Caco-2 (cell line): ENCODE measurements around the gene SELENOO. TPM values are rescaled to one million over a fixed set of nuclear protein-coding genes. Genes with fewer than 3 reads are reported as not detected.

Experiments used
- BruUV-seq: library from RNA; stranded (reverse); fragments of 400-500 nt; replicated peaks from 2 replicates; lab custom pipeline; 2021; lab: Mats Ljungman, UMichigan
- CTCF ChIA-PET: fragments of 300-600 bp; sonication (Branson Sonifier 250); formaldehyde crosslinking; loops from one replicate; lab custom pipeline; 2022; ENCODE audit warnings: antibody characterized with exemption; lab: Charles Lee
- POLR2A ChIA-PET: fragments of 300-600 bp; sonication (Branson Sonifier 250); formaldehyde crosslinking; loops from one replicate; lab custom pipeline; 2022; ENCODE audit warnings: antibody characterized with exemption; lab: Charles Lee
- DNase-seq, 2 experiments: peaks; one replicate each; pipeline versions ENCODE4 v3.0.0 to v3.0.0-alpha.2; 2020 to 2022
- H3K27me3 ChIP-seq: replicated peaks from 2 replicates; pipeline ENCODE4 v1.6.0; 2011; ENCODE audit warnings: low read length; ENCODE audit not compliant: control insufficient read depth, insufficient read depth
- H3K36me3 ChIP-seq: 2 replicates; pipeline ENCODE4 v1.5.1; 2011; ENCODE audit warnings: low read length; ENCODE audit not compliant: control insufficient read depth, insufficient read depth
- H3K4me1 ChIP-seq: fragments of 250-450 bp; sonication (Bioruptor Pico); 2 replicates; pipeline ENCODE4 v1.5.1; 2020; ENCODE audit warnings: mild to moderate bottlenecking
- H3K4me3 ChIP-seq: 2 replicates; pipeline ENCODE4 v1.5.1; 2011; ENCODE audit warnings: low read depth, mild to moderate bottlenecking, control low read depth, low read length
- H3K9me3 ChIP-seq: fragments of 250-450 bp; sonication (Bioruptor Pico); 2 replicates; pipeline ENCODE4 v1.5.1; 2020; ENCODE audit warnings: mild to moderate bottlenecking, moderate library complexity
- H3K27ac Mint-ChIP-seq: one replicate; pipeline ENCODE4 v1.8.0; 2022; ENCODE audit warnings: mixed read lengths; ENCODE audit not compliant: unreplicated experiment
- H3K27me3 Mint-ChIP-seq: one replicate; pipeline ENCODE4 v1.8.0; 2022; ENCODE audit warnings: mixed read lengths; ENCODE audit not compliant: insufficient read depth, unreplicated experiment
- H3K36me3 Mint-ChIP-seq: one replicate; pipeline ENCODE4 v1.8.0; 2022; ENCODE audit warnings: mild to moderate bottlenecking, mixed read lengths; ENCODE audit not compliant: insufficient read depth, unreplicated experiment
- H3K4me1 Mint-ChIP-seq: one replicate; pipeline ENCODE4 v1.8.0; 2022; ENCODE audit warnings: low read depth, mixed read lengths; ENCODE audit not compliant: unreplicated experiment
- H3K4me3 Mint-ChIP-seq: one replicate; pipeline ENCODE4 v1.8.0; 2022; ENCODE audit warnings: mild to moderate bottlenecking, moderate library complexity, mixed read lengths; ENCODE audit not compliant: unreplicated experiment
- H3K9me3 Mint-ChIP-seq: one replicate; pipeline ENCODE4 v1.8.0; 2022; ENCODE audit warnings: mixed read lengths; ENCODE audit not compliant: unreplicated experiment
- intact Hi-C: fragments of 100-400 bp; cut with micrococcal nuclease; formaldehyde crosslinking; loops from one replicate; pipeline ENCODE4 v1.10.0; 2022; ENCODE audit not compliant: unreplicated experiment
- total RNA-seq: library from RNA; stranded (reverse); gene quantifications from 2 replicates; pipeline ENCODE4 v1.2.3, GENCODE V29; 2022
- TF ChIP-seq, protein P1 (sequence below), 2 experiments: fragments of 200-600 bp in 1 of 2; IDR thresholded peaks; 1 replicate in 1 of 2; 2 replicates in 1 of 2; pipeline versions ENCODE4 v1.5.1 to v1.8.0; 2011 to 2022; ENCODE audit warnings: antibody characterized with exemption in 1 of 2, control low read depth in 1 of 2, inconsistent platforms in 1 of 2, low read depth in 1 of 2, low read length in 1 of 2, mild to moderate bottlenecking in 1 of 2, moderate library complexity in 1 of 2; ENCODE audit not compliant: insufficient read depth in 1 of 2, severe bottlenecking in 1 of 2, unreplicated experiment in 1 of 2

Gene SELENOO
- total RNA-seq, 1 experiment from 2014 or later, result 29.3 TPM

DNA sequence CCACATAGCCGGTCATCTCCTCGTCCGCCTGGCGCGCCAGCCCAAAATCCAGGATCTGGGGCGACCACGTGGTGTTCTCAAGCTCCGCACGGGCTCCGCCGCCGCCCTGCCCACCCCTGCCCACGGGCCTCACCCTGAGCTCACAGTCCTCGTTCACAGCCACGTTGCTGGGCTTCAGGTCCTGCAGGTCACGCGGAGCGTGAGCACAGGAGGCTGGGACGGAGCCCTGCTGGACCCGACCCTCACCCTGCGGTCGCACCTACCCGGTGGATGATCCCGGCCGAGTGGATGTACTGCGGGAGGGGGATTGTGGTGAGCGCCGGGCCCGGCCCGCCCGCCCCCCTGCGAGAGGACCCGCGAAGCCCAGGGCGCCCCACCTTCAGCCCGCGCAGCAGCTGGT lies 66.2 kb downstream of the SELENOO start:
- Histone ChIP-seq H3K9me3 (no peaks in the 10 kb centered on the region), H3K4me1 (peaks cover 24% of the 10 kb centered on the region), H3K4me3 (no peak overlapping the region), H3K27me3 (no peaks in the 10 kb centered on the region), H3K36me3 (no peaks in the 10 kb centered on the region)
- ChIA-PET CTCF (interaction anchor here (1.5 kb wide), 1 partner anchor 15 kb away, joined by 10 read pairs; the partner anchor contains the start of gene HDAC10), POLR2A (no interaction called here)
- Mint-ChIP-seq H3K27me3 (no peaks in the 10 kb centered on the region), H3K4me3 (no peak overlapping the region), H3K27ac (no peak overlapping the region), H3K9me3 (no peaks in the 10 kb centered on the region), H3K36me3 (peaks cover 7% of the 10 kb centered on the region), H3K4me1 (no peaks in the 10 kb centered on the region)
- TF ChIP-seq, protein P1, sequence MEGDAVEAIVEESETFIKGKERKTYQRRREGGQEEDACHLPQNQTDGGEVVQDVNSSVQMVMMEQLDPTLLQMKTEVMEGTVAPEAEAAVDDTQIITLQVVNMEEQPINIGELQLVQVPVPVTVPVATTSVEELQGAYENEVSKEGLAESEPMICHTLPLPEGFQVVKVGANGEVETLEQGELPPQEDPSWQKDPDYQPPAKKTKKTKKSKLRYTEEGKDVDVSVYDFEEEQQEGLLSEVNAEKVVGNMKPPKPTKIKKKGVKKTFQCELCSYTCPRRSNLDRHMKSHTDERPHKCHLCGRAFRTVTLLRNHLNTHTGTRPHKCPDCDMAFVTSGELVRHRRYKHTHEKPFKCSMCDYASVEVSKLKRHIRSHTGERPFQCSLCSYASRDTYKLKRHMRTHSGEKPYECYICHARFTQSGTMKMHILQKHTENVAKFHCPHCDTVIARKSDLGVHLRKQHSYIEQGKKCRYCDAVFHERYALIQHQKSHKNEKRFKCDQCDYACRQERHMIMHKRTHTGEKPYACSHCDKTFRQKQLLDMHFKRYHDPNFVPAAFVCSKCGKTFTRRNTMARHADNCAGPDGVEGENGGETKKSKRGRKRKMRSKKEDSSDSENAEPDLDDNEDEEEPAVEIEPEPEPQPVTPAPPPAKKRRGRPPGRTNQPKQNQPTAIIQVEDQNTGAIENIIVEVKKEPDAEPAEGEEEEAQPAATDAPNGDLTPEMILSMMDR (IDR thresholded peaks at IDR 0.05; ENCODE audit: insufficient read depth in 1 of 2, low read depth in 1 of 2, low read length in 1 of 2, severe bottlenecking in 1 of 2, unreplicated experiment in 1 of 2), result no peak
- DNase-seq, result no peak
- BruUV-seq, result no TSS peak
- intact Hi-C loops, result no loop called here

Other genes starting within 250 kb of the SELENOO start
- 39.6 and 41.1 TPM in 2 replicates for gene PIM3, start 240.2 kb upstream of the SELENOO start, total RNA-seq
- gene IL17REL, start 188.2 kb upstream of the SELENOO start, total RNA-seq, result not detected in 2 replicates
- not detected in 2 replicates for gene TTLL8, start 142.7 kb upstream of the SELENOO start, total RNA-seq
- 0.14 TPM in 1 of 2 replicates, not detected in the other for gene MLC1, start 115.6 kb upstream of the SELENOO start, total RNA-seq
- gene MOV10L1, start 111.0 kb upstream of the SELENOO start, total RNA-seq, result 0.30 TPM in 1 of 2 replicates, not detected in the other
- 2.2 and 2.6 TPM in 2 replicates for gene PANX2, start 30.3 kb upstream of the SELENOO start, total RNA-seq
- 33.5 and 35.0 TPM in 2 replicates for gene TRABD, start 15.1 kb upstream of the SELENOO start, total RNA-seq
- 29.3 and 34.2 TPM in 2 replicates for gene TUBGCP6, start 44.0 kb downstream of the SELENOO start, total RNA-seq
- gene HDAC10, start 50.3 kb downstream of the SELENOO start, total RNA-seq, result 61.3 and 63.5 TPM in 2 replicates
- gene MAPK12, start 60.7 kb downstream of the SELENOO start, total RNA-seq, result 35.6 and 37.4 TPM in 2 replicates
- gene MAPK11, start 69.4 kb downstream of the SELENOO start, total RNA-seq, result 1.3 and 1.4 TPM in 2 replicates
- 260 and 262 TPM in 2 replicates for gene PLXNB2, start 106.6 kb downstream of the SELENOO start, total RNA-seq
- gene DENND6B, start 126.0 kb downstream of the SELENOO start, total RNA-seq, result 3.4 and 5.5 TPM in 2 replicates
- 55.5 and 60.7 TPM in 2 replicates for gene PPP6R2, start 142.3 kb downstream of the SELENOO start, total RNA-seq